UCSD-AML1 (cell line): ENCODE measurements around the gene CTAG1A.
"Not testable (repeated sequence)": the region's sequence is repeated elsewhere in the genome, so short reads cannot be mapped to it uniquely, and the experiment has no call there.

Experiments used
- DNase-seq: peaks from one replicate; lab custom pipeline; 2025; ENCODE audit not compliant: unreplicated experiment; lab: John Stamatoyannopoulos, UW

CTAG1A gene

DNA sequence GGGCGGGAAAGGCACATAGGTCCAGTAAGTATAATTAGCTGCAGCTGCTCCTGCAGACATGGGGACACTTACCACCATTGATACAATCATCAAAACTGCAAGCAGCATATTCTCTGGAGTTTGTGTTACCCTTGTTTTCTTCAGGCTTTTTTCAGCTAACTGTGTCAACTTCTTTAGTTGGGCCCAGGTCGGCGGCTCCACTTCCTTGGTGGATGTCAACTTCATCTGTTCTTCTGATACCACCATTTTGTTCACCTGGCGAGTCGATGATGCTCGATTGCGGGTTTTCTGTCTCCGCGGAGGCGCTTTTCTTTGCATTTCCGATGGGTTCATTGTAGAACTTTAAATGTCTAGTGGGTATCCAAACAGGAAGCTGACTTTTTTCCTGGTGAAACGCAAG, 26.2 kb downstream of the CTAG1A start:
- not testable (repeated sequence) for DNase-seq

DNA sequence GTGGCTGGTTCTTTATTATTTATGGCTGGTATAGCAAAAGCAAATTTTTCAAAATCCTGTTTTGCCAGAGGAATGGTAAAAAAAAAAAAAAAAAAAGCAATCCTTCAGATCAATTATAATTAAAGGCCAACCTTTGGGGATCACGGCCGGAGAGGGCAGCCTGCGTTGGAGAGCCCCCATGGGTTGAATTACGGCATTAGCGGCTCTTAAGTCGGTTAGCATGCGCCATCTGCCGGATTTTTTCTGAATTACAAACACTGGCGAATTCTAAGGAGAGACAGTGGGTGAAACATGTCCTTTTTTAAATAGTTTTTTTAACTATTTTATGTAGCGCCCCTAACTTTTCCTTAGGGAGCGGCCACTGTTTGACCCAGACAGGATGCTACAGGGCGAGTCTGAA, 28.7 kb downstream of the CTAG1A start:
- not testable (repeated sequence) for DNase-seq

DNA sequence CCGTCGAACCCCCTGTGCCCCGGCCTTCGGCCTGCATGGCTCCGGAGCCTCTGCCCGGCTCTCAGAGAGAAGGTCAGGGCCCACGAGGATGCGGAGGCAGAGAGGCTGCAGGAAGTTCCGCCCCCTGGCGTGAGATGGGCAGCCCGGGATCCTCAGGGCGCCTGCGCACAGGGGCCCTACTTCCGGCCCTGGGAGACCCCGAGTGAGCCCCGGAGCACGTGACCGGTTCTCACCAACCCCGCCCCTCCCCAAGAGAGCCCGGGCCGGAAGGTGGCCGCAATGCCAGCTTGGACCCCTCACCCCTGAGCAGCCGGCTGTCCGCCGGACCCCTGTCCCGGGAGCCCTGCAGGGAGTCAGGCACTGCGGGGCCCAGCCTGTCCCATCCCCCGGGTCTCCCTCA, 34.2 kb downstream of the CTAG1A start, which contains the start of gene CTAG1B:
CTAG1B (minus strand) TSS at position 101 of the 400 bp plus-strand sequence; CDS start at position 37, 64 bp downstream.
- DNase-seq: not testable (repeated sequence)

DNA sequence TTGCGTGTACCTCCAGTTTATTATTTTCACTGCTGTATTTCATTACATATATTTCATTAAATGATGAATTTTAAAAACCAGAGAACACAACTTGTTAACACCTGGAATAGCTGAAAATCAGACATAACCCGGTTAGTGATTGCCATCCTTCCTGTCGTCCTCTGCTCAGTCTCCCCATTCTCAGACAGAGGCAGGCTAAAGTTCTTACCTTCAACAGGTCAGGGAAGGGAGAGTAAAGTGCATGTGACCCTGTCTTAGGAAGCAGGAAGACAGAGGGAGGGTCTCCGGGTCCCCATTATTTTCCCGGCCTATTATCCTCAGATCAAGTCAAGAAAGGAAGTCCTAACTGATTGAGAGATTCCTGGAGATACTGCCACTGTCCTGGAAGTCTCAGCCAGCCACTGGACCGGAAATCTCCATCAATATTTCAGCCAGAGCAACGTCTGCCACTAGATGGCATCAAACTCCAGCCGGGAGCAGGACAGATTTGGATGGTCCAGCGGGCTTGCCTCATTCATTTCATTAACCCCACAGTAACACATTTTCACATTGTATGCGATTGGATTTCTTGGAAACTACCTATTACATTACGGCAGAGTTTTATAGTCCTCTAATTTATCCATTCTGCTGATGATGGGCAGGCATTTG, 36.0 kb downstream of the CTAG1A start:
- DNase-seq: not testable (repeated sequence)

DNA sequence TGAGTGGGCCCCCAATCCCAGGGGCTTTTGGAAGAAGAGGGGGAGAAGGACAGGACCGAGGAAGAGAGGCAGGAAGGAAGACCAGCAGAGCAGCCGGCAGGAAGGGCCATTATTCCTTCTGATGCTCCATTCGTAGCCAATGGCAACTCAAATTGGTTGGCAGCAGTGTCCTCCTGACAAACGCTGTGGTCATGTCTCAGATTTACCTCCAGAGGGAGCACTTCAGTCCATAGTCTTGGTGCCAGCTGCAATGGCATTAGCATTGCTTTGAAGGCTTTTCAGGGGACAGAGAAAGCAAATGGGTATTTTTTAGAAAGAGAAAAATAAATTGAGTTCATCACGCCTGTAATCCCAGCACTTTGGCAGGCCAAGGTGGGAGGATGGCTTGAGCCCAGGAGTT, 44.0 kb downstream of the CTAG1A start:
- DNase-seq: not testable (repeated sequence)

DNA sequence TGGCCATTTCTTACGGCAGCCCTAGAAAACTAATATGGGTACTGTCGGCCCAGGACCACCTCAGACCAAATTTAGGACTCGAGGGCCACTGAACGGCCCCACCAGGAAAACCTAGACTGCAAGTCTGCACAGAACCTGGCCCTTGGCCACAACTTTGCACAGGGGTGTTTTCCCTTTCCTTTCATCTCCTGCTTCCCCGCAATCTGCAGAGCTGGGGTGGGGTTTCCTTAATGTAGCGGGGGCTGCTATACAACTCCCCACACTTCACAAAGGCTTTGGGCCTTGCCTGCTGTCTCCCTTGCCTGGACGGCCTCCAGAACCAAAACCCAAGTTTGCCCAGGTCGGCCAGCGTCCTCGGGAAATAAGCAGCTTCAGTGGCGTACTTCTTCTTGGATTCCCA, 46.0 kb downstream of the CTAG1A start:
- not testable (repeated sequence) for DNase-seq

DNA sequence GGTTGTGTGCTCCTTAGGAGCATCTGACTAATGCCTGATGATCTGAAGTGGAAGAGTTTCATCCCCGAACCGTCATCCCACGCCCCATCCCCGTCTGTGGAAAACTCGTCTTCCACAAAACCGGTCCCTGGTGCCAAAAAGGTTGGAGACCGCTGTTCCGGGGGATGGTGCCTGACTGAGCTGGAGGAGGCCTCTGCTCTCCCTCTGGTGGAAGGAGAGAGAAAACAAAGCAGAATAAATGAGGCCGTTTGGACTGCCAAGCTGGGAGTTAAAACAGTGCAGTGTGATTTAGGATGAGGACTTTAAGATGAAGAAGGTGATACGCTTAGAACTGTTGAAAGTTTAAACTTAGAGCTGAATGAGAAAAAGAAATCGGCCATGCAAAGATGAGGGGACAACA, 48.7 kb downstream of the CTAG1A start:
- DNase-seq: not testable (repeated sequence)
